ENCODE results near the gene CEP83. TPM values are rescaled to one million over a fixed set of nuclear protein-coding genes. Genes with fewer than 3 reads are reported as not detected.
A peak's percentile ranks its signal among the peaks of the same experiment; 100 is the strongest.

Gene CEP83
- total and polyA plus RNA-seq, 4 experiments from 2014 or later: 3.6 to 14.8 (median 8.9) TPM

- Mint-ChIP-seq H3K27ac (peak overlapping the region in 3 of 7 donors; percentile 2 to 63 (median 29)), H3K36me3 (peaks cover 15 to 37% of the 10 kb centered on the region in 2 donors), H3K27me3 (no peaks in the 10 kb centered on the region), H3K4me3 (no peak overlapping the region), H3K4me1 (peaks cover 20 to 45% (median 35%) of the 10 kb centered on the region in 4 donors), H3K9me3 (no peaks in the 10 kb centered on the region)
- no peak for DNase-seq
- intact Hi-C loops (cut with micrococcal nuclease): no loop called here
- no peaks in the 10 kb centered on the region for H3K27me3 ChIP-seq (ENCODE audit: insufficient read depth, low read length)
- H3K4me1 ChIP-seq (ENCODE audit: insufficient read depth, low read length): peaks cover 12% of the 10 kb centered on the region
- CTCF ChIA-PET (ENCODE audit: partially characterized antibody): no interaction called here
- POLR2A ChIA-PET (ENCODE audit: partially characterized antibody): interaction anchor here (3.6 kb wide), 1 partner anchor 9 kb away, joined by 16 read pairs; no protein-coding TSS in a partner anchor
- no peak overlapping the region for H3K27ac ChIP-seq (ENCODE audit: low read depth, low read length)
- no peak overlapping the region for H3K4me3 ChIP-seq (ENCODE audit: low read length in 2 of 2)
- no peaks in the 10 kb centered on the region for H3K36me3 ChIP-seq (ENCODE audit: insufficient read depth, low read length)
- no peaks in the 10 kb centered on the region for H3K9me3 ChIP-seq (ENCODE audit: control insufficient read depth in 1 of 2, low read length in 2 of 2)
Observed at GRCh38 chr12:94272280-94272679, 187.4 kb downstream of the CEP83 start.

- H3K9me3 Mint-ChIP-seq: no peaks in the 10 kb centered on the region
- peaks cover 22 to 42% of the 10 kb centered on the region in 2 donors for H3K36me3 Mint-ChIP-seq
- H3K27me3 Mint-ChIP-seq: no peaks in the 10 kb centered on the region
- ChIA-PET POLR2A (ENCODE audit: partially characterized antibody) (interaction anchor here (3.6 kb wide), 1 partner anchor 8 kb away, joined by 16 read pairs; no protein-coding TSS in a partner anchor), CTCF (ENCODE audit: partially characterized antibody) (no interaction called here)
- no peaks in the 10 kb centered on the region for H3K27me3 ChIP-seq (ENCODE audit: insufficient read depth, low read length)
- peak overlapping the region in 2 of 8 donors; percentile 9 to 12 for H3K4me3 Mint-ChIP-seq
- H3K27ac Mint-ChIP-seq: peak overlapping the region in 3 of 7 donors; percentile 15 to 32 (median 31)
- H3K4me1 Mint-ChIP-seq: peaks cover 23 to 51% (median 39%) of the 10 kb centered on the region in 4 donors
- no peaks in the 10 kb centered on the region for H3K36me3 ChIP-seq (ENCODE audit: insufficient read depth, low read length)
- intact Hi-C loops (cut with micrococcal nuclease): no loop called here
- no peak overlapping the region for H3K27ac ChIP-seq (ENCODE audit: low read depth, low read length)
- H3K9me3 ChIP-seq (ENCODE audit: control insufficient read depth in 1 of 2, low read length in 2 of 2): no peaks in the 10 kb centered on the region
- no peak overlapping the region for H3K4me3 ChIP-seq (ENCODE audit: low read length in 2 of 2)
- DNase-seq: no peak
- peaks cover 12% of the 10 kb centered on the region for H3K4me1 ChIP-seq (ENCODE audit: insufficient read depth, low read length)
Observed at GRCh38 chr12:94271351-94271750, 188.3 kb downstream of the CEP83 start.

GRCh38 chr12:94269316-94269999, 190.2 kb downstream of the CEP83 start:
- Histone ChIP-seq H3K27ac (ENCODE audit: low read depth, low read length) (no peak overlapping the region), H3K4me3 (ENCODE audit: low read length in 2 of 2) (no peak overlapping the region), H3K36me3 (ENCODE audit: insufficient read depth, low read length) (peaks cover 3% of the 10 kb centered on the region), H3K27me3 (ENCODE audit: insufficient read depth, low read length) (no peaks in the 10 kb centered on the region), H3K9me3 (ENCODE audit: control insufficient read depth in 1 of 2, low read length in 2 of 2) (no peaks in the 10 kb centered on the region), H3K4me1 (ENCODE audit: insufficient read depth, low read length) (peaks cover 12% of the 10 kb centered on the region)
- Mint-ChIP-seq H3K9me3 (no peaks in the 10 kb centered on the region), H3K4me3 (no peak overlapping the region), H3K36me3 (peaks cover 38 to 56% of the 10 kb centered on the region in 2 donors), H3K27ac (peak overlapping the region in 2 of 7 donors; percentile 14 to 32), H3K27me3 (no peaks in the 10 kb centered on the region), H3K4me1 (peaks cover 23 to 63% (median 45%) of the 10 kb centered on the region in 4 donors)
- no peak for DNase-seq
- ChIA-PET POLR2A (ENCODE audit: partially characterized antibody) (no interaction called here), CTCF (ENCODE audit: partially characterized antibody) (interaction anchor here (1.1 to 1.4 kb wide), 2 partner anchors 21 to 25 kb away, joined by 3 read pairs; no protein-coding TSS in a partner anchor)
- intact Hi-C loops (cut with micrococcal nuclease): no loop called here

GRCh38 chr12:94267921-94268471, 191.7 kb downstream of the CEP83 start:
- Histone ChIP-seq H3K4me1 (ENCODE audit: insufficient read depth, low read length) (peaks cover 26% of the 10 kb centered on the region), H3K27me3 (ENCODE audit: insufficient read depth, low read length) (no peaks in the 10 kb centered on the region), H3K4me3 (ENCODE audit: low read length in 2 of 2) (no peak overlapping the region), H3K36me3 (ENCODE audit: insufficient read depth, low read length) (peaks cover 3% of the 10 kb centered on the region), H3K9me3 (ENCODE audit: control insufficient read depth in 1 of 2, low read length in 2 of 2) (no peaks in the 10 kb centered on the region), H3K27ac (ENCODE audit: low read depth, low read length) (no peak overlapping the region)
- H3K36me3 Mint-ChIP-seq: peaks cover 41 to 50% of the 10 kb centered on the region in 2 donors
- no peaks in the 10 kb centered on the region for H3K27me3 Mint-ChIP-seq
- H3K4me3 Mint-ChIP-seq: no peak overlapping the region
- H3K27ac Mint-ChIP-seq: peak overlapping the region in 1 of 7 donors; percentile 88
- peaks cover 30 to 74% (median 53%) of the 10 kb centered on the region in 4 donors for H3K4me1 Mint-ChIP-seq
- H3K9me3 Mint-ChIP-seq: no peaks in the 10 kb centered on the region
- intact Hi-C loops (cut with micrococcal nuclease): no loop called here
- no peak for DNase-seq
- ChIA-PET CTCF (ENCODE audit: partially characterized antibody) (no interaction called here), POLR2A (ENCODE audit: partially characterized antibody) (no interaction called here)

DNA sequence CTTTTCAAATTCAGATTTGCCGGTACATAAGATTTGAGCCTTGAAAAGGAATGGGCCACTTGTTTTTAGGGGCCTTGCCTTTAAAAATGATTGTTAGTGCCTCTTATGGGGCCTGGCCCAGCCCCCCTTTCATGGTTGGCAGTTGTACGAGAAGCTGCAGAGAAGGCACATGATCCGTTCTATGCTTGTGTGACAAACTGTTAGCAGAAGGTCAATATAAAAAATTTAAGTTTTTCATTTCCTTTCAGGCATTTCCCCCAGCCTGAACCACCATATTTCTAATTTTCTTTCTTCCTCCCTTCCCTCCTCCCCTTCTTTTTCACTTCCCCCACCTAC, 192.2 kb downstream of the CEP83 start:
- H3K27me3 ChIP-seq (ENCODE audit: insufficient read depth, low read length): no peaks in the 10 kb centered on the region
- Mint-ChIP-seq H3K36me3 (peaks cover 44 to 46% of the 10 kb centered on the region in 2 donors), H3K4me1 (peaks cover 34 to 76% (median 55%) of the 10 kb centered on the region in 4 donors), H3K27me3 (no peaks in the 10 kb centered on the region), H3K9me3 (no peaks in the 10 kb centered on the region), H3K27ac (peak overlapping the region in 1 of 7 donors; percentile 42), H3K4me3 (no peak overlapping the region)
- no peak overlapping the region for H3K4me3 ChIP-seq (ENCODE audit: low read length in 2 of 2)
- H3K9me3 ChIP-seq (ENCODE audit: control insufficient read depth in 1 of 2, low read length in 2 of 2): no peaks in the 10 kb centered on the region
- no peak overlapping the region for H3K27ac ChIP-seq (ENCODE audit: low read depth, low read length)
- POLR2A ChIA-PET (ENCODE audit: partially characterized antibody): no interaction called here
- intact Hi-C loops (cut with micrococcal nuclease): no loop called here
- DNase-seq: no peak
- CTCF ChIA-PET (ENCODE audit: partially characterized antibody): no interaction called here
- peaks cover 3% of the 10 kb centered on the region for H3K36me3 ChIP-seq (ENCODE audit: insufficient read depth, low read length)
- peaks cover 28% of the 10 kb centered on the region for H3K4me1 ChIP-seq (ENCODE audit: insufficient read depth, low read length)

GRCh38 chr12:94266796-94267536, 192.7 kb downstream of the CEP83 start:
- intact Hi-C loops (cut with micrococcal nuclease): no loop called here
- H3K4me3 Mint-ChIP-seq: no peak overlapping the region
- H3K4me1 Mint-ChIP-seq: peaks cover 38 to 76% (median 57%) of the 10 kb centered on the region in 4 donors
- DNase-seq: no peak
- no peaks in the 10 kb centered on the region for H3K9me3 Mint-ChIP-seq
- H3K27me3 Mint-ChIP-seq: no peaks in the 10 kb centered on the region
- no peak overlapping the region for H3K27ac ChIP-seq (ENCODE audit: low read depth, low read length)
- peaks cover 32% of the 10 kb centered on the region for H3K4me1 ChIP-seq (ENCODE audit: insufficient read depth, low read length)
- POLR2A ChIA-PET (ENCODE audit: partially characterized antibody): no interaction called here
- peaks cover 41 to 46% of the 10 kb centered on the region in 2 donors for H3K36me3 Mint-ChIP-seq
- no peaks in the 10 kb centered on the region for H3K9me3 ChIP-seq (ENCODE audit: control insufficient read depth in 1 of 2, low read length in 2 of 2)
- CTCF ChIA-PET (ENCODE audit: partially characterized antibody): no interaction called here
- H3K4me3 ChIP-seq (ENCODE audit: low read length in 2 of 2): no peak overlapping the region
- peaks cover 3% of the 10 kb centered on the region for H3K36me3 ChIP-seq (ENCODE audit: insufficient read depth, low read length)
- H3K27me3 ChIP-seq (ENCODE audit: insufficient read depth, low read length): no peaks in the 10 kb centered on the region
- peak overlapping the region in 3 of 7 donors; percentile 10 to 57 (median 30) for H3K27ac Mint-ChIP-seq
